Measurements from ENCODE around the gene MRPL38.

MRPL38 gene

DNA sequence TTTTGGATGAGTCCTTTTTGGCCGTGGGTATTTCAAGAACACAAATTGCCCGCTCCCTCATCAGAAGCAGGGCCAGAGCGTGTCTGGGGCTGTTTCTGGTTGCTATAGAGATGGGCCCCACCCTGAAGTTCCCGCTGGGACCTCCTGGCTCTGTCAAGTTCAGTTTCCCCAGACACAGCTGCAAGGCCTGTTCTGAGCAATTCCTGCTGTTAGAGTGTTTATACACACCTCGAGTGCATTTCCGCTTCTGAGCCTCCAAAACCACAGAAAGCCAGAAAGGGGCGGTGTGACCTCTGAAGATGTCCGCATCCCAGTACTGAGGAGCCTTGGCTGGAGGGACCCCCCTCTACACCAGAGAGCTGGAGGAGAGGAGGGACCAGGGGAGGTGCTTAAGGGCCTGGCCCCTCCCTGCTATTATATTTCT, 40.2 kb downstream of the MRPL38 start (continued):
- TF ChIP-seq ZNF433 (tag by site-specific recombination; IDR thresholded peaks at IDR 0.05; ENCODE audit: low read depth) (no peak), ZNF629 (tag by site-specific recombination; IDR thresholded peaks at IDR 0.05) (0 out of 2 replicates have a peak, but pooled peaks have one; percentile 8), ZNF157 (tag by site-specific recombination; IDR thresholded peaks at IDR 0.05) (no peak), ZNF23 (tag by site-specific recombination; IDR thresholded peaks at IDR 0.05; ENCODE audit: borderline replicate concordance) (no peak), ZNF10 (tag by site-specific recombination; IDR thresholded peaks at IDR 0.05) (peak; percentile 93), ZBTB48 (tag by site-specific recombination; IDR thresholded peaks at IDR 0.05) (0 out of 2 replicates have a peak, but pooled peaks have one; percentile 26), ZBTB17 (tag by site-specific recombination; IDR thresholded peaks at IDR 0.05) (no peak), ZNF202 (tag by site-specific recombination; IDR thresholded peaks at IDR 0.05; ENCODE audit: borderline replicate concordance) (no peak), ZNF529 (tag by site-specific recombination; IDR thresholded peaks at IDR 0.05; ENCODE audit: insufficient replicate concordance) (no peak), ZNF169 (tag by site-specific recombination; IDR thresholded peaks at IDR 0.05) (no peak), ZNF324 (tag by site-specific recombination; IDR thresholded peaks at IDR 0.05) (no peak), SP7 (tag by site-specific recombination; IDR thresholded peaks at IDR 0.05) (peak; percentile 48), ZNF791 (tag by site-specific recombination; IDR thresholded peaks at IDR 0.05) (no peak), ZNF677 (tag by site-specific recombination; IDR thresholded peaks at IDR 0.05) (no peak), ZNF155 (tag by site-specific recombination; IDR thresholded peaks at IDR 0.05) (no peak), ZNF112 (tag by site-specific recombination; IDR thresholded peaks at IDR 0.05) (no peak), ZNF274 (IDR thresholded peaks at IDR 0.05; ENCODE audit: low read length) (no peak), ZNF274 (tag by site-specific recombination; IDR thresholded peaks at IDR 0.05; ENCODE audit: borderline replicate concordance) (no peak), ZNF707 (tag by site-specific recombination; IDR thresholded peaks at IDR 0.05) (no peak)
- TF ChIP-seq, protein P1, sequence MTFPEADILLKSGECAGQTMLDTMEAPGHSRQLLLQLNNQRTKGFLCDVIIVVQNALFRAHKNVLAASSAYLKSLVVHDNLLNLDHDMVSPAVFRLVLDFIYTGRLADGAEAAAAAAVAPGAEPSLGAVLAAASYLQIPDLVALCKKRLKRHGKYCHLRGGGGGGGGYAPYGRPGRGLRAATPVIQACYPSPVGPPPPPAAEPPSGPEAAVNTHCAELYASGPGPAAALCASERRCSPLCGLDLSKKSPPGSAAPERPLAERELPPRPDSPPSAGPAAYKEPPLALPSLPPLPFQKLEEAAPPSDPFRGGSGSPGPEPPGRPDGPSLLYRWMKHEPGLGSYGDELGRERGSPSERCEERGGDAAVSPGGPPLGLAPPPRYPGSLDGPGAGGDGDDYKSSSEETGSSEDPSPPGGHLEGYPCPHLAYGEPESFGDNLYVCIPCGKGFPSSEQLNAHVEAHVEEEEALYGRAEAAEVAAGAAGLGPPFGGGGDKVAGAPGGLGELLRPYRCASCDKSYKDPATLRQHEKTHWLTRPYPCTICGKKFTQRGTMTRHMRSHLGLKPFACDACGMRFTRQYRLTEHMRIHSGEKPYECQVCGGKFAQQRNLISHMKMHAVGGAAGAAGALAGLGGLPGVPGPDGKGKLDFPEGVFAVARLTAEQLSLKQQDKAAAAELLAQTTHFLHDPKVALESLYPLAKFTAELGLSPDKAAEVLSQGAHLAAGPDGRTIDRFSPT (tag by site-specific recombination; IDR thresholded peaks at IDR 0.05) = no peak
- TF ChIP-seq, protein P2, sequence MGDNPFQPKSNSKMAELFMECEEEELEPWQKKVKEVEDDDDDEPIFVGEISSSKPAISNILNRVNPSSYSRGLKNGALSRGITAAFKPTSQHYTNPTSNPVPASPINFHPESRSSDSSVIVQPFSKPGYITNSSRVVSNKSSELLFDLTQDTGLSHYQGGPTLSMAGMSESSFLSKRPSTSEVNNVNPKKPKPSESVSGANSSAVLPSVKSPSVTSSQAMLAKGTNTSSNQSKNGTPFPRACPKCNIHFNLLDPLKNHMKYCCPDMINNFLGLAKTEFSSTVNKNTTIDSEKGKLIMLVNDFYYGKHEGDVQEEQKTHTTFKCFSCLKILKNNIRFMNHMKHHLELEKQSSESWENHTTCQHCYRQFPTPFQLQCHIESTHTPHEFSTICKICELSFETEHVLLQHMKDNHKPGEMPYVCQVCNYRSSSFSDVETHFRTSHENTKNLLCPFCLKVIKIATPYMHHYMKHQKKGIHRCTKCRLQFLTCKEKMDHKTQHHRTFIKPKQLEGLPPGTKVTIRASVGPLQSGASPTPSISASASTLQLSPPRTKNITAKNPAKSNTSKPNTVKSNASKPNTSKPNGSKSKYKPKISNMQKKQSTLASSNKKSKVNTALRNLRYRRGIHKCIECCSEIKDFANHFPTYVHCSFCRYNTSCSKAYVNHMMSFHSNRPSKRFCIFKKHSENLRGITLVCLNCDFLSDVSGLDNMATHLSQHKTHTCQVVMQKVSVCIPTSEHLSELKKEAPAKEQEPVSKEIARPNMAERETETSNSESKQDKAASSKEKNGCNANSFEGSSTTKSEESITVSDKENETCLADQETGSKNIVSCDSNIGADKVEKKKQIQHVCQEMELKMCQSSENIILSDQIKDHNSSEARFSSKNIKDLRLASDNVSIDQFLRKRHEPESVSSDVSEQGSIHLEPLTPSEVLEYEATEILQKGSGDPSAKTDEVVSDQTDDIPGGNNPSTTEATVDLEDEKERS (tag by site-specific recombination; IDR thresholded peaks at IDR 0.05) = no peak
- TF ChIP-seq, protein P3, sequence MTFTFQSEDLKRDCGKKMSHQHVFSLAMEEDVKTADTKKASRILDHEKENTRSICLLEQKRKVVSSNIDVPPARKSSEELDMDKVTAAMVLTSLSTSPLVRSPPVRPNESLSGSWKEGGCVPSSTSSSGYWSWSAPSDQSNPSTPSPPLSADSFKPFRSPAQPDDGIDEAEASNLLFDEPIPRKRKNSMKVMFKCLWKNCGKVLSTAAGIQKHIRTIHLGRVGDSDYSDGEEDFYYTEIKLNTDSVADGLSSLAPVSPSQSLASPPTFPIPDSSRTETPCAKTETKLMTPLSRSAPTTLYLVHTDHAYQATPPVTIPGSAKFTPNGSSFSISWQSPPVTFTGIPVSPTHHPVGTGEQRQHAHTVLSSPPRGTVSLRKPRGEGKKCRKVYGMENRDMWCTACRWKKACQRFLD (tag by site-specific recombination; IDR thresholded peaks at IDR 0.05) = no peak
- TF ChIP-seq, protein P4, sequence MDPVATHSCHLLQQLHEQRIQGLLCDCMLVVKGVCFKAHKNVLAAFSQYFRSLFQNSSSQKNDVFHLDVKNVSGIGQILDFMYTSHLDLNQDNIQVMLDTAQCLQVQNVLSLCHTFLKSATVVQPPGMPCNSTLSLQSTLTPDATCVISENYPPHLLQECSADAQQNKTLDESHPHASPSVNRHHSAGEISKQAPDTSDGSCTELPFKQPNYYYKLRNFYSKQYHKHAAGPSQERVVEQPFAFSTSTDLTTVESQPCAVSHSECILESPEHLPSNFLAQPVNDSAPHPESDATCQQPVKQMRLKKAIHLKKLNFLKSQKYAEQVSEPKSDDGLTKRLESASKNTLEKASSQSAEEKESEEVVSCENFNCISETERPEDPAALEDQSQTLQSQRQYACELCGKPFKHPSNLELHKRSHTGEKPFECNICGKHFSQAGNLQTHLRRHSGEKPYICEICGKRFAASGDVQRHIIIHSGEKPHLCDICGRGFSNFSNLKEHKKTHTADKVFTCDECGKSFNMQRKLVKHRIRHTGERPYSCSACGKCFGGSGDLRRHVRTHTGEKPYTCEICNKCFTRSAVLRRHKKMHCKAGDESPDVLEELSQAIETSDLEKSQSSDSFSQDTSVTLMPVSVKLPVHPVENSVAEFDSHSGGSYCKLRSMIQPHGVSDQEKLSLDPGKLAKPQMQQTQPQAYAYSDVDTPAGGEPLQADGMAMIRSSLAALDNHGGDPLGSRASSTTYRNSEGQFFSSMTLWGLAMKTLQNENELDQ (tag by site-specific recombination; IDR thresholded peaks at IDR 0.05; ENCODE audit: low read depth) = no peak
- TF ChIP-seq, protein P5, sequence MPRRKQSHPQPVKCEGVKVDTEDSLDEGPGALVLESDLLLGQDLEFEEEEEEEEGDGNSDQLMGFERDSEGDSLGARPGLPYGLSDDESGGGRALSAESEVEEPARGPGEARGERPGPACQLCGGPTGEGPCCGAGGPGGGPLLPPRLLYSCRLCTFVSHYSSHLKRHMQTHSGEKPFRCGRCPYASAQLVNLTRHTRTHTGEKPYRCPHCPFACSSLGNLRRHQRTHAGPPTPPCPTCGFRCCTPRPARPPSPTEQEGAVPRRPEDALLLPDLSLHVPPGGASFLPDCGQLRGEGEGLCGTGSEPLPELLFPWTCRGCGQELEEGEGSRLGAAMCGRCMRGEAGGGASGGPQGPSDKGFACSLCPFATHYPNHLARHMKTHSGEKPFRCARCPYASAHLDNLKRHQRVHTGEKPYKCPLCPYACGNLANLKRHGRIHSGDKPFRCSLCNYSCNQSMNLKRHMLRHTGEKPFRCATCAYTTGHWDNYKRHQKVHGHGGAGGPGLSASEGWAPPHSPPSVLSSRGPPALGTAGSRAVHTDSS (tag by site-specific recombination; IDR thresholded peaks at IDR 0.05) = no peak
- TF ChIP-seq, protein P6, sequence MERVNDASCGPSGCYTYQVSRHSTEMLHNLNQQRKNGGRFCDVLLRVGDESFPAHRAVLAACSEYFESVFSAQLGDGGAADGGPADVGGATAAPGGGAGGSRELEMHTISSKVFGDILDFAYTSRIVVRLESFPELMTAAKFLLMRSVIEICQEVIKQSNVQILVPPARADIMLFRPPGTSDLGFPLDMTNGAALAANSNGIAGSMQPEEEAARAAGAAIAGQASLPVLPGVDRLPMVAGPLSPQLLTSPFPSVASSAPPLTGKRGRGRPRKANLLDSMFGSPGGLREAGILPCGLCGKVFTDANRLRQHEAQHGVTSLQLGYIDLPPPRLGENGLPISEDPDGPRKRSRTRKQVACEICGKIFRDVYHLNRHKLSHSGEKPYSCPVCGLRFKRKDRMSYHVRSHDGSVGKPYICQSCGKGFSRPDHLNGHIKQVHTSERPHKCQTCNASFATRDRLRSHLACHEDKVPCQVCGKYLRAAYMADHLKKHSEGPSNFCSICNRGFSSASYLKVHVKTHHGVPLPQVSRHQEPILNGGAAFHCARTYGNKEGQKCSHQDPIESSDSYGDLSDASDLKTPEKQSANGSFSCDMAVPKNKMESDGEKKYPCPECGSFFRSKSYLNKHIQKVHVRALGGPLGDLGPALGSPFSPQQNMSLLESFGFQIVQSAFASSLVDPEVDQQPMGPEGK (tag by site-specific recombination; IDR thresholded peaks at IDR 0.05) = peak; percentile 60; the same call in 1 of the 2 replicates
